Measurements from ENCODE around the gene PLPPR4.
"Not testable (repeated sequence)": the region's sequence is repeated elsewhere in the genome, so short reads cannot be mapped to it uniquely, and the experiment has no call there.

PLPPR4 gene

DNA sequence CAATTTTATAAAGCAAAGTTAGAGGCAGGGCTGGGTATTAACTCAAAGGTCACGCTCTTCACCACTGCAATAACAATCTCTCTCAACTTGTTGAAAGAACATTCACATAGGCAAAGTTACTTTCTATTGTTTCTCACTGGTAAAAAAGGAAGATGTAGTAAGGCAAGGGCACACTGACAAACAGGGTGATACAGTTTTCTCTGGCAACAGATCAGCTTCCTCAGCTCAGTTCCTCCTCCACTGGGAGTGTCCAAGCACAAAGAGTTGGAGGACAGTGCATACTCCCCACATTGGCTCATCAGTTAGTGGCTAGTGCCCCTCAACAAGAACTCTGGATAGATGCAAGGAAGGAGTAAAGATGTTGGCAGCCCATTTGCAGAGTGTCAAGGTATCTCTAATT is 3.7 kb downstream of the PLPPR4 start:
- DNase-seq (ENCODE audit: low read depth) = no peak

DNA sequence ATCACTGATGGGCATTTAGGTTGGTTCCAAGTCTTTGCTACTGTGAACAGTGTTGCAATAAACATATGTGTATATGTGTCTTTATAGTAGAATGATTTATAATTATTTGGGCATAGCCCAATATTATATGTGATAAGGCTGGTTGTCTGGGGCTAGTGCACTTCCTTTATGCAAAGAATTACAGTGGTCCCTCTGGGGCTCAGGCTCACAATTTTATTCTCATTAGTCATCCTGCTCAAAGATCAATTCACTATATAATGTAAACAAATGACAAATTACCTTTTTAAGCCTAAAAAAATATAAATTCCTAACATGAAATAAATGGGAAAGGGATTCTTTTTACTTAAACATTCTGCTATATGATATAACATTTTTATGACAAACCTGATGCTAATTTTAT is 5.0 kb downstream of the PLPPR4 start:
- DNase-seq (ENCODE audit: low read depth) = no peak

DNA sequence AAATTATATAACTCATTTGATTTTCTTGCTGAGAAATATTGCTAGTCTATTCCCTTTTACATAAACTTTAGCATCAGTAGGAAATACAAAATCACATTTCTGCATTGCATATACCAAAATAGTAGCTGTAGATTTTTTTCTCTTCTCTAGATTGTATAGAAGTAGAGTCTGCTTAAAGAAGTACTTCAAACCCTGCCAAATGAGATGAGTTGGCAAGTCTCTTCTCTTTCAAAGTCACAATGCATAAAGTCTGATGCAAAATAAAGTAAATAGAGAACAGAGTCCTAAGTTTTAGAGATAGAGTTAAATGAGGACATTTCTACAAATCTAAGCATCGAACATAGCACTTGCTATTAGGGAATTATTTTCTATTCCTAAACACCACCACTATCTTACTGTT is 6.4 kb downstream of the PLPPR4 start:
- DNase-seq (ENCODE audit: low read depth) = no peak

DNA sequence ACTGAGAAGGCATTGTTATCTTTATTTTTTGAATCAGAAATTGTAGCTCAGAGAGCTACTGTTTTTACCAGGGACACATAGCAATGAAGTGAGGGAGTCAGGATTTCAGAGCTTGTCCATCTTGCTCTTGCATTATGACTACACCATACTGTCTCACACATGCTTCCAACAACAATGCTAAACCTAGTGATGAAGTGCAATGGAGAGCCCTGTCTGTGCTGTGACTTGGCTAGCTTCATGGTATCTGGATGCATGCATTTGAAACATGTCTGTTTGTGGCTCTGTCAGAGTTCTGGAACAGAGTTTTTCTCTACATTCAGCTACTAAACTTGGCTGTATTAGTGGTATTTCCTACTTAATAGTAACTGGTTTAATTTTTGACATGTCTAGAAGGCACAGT is 7.0 kb downstream of the PLPPR4 start:
- no peak for DNase-seq (ENCODE audit: low read depth)

DNA sequence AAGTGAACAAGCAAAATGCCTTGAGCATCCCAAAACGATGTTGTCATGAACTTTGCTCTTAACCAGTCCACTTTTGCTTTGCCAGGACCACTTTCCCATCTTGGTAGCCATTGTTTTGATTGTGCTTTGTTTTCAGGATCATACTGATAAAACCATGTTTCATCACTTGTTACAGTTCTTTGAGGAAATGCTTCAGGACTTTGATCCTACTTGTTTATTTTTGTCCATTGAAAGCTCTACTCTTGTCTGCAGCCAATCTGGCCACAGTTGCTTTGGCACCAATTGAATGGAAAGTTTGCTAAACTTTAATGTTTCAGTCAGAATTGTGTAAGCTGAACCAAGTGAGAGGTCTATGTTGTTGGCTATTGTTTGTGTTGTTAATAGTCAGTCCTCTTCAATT is 12.8 kb downstream of the PLPPR4 start:
- DNase-seq (ENCODE audit: low read depth) = no peak

DNA sequence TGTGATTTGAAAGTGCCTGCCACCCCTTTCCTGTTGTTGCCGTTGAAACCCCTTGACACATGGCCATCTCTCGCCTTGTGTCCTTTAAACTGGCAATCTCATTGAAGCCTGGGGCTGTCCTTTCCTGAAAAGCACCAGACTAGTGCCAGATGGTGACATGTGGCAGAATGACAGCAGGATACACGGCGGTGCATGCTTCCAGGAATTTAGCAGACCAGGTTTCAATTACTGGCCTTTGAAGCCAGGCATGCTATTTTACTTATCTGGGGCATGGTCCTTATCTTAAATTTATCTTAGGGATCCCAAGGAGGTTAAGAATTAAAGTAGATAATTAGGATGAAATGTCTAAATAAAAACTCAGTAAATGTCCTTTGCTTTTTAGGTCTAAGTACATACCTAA is 15.2 kb downstream of the PLPPR4 start:
- no peak for DNase-seq (ENCODE audit: low read depth)

DNA sequence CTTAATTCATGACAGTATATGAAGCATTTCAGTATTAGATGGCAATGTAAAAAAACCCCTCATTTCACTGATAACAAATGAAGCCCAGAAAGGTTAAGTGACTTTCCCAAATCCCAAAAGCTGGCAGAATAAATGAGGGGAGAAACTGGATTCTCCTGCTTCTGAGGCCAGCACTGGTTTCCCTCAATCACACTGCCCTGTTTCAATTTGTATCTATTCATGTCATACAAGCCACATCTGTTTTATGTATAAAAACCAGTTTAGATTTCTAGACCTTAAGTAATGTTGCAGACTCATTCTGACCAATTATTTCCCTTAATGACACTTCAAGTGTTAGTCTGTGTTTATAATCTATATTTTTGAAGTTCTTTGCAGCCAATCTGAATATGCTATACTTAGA is 16.8 kb downstream of the PLPPR4 start:
- DNase-seq (ENCODE audit: low read depth) = no peak

DNA sequence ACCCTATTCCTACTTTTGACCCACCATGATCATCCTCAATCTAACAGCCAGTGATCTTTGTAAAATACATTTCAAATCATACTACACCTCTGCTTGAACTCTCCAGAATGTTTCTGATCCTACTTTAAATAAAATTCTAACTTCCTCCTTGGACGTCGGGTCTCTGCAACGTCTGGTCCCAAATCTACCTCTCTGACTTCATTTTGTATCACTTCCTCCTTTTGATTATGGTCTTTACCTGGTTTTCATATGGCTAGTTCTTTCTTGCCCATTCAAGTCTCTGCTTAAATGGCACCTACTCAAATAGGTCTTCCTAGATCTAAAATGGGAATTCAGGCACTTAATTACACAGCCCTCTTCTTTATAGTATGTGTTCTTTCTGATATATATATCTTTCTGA is 18.2 kb downstream of the PLPPR4 start:
- DNase-seq (ENCODE audit: low read depth) = no peak

DNA sequence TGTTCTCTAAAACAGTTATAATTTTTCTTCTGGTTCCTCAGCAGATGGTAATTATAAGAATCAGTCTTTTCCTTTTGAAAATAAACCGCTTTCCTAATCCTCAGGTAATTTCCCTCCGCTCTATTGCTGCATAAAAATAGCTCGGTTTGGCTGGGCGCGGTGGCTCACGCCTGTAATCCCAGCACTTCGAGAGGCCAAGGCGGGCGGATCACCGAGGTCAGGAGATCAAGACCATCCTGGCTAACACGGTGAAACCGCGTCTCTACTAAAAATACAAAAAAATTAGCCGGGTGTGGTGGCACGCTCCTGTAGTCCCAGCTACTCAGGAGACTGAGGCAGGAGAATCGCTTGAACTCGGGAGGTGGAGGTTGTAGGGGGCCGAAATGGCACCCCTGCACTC is 19.2 kb downstream of the PLPPR4 start:
- not testable (repeated sequence) for DNase-seq (ENCODE audit: low read depth)

DNA sequence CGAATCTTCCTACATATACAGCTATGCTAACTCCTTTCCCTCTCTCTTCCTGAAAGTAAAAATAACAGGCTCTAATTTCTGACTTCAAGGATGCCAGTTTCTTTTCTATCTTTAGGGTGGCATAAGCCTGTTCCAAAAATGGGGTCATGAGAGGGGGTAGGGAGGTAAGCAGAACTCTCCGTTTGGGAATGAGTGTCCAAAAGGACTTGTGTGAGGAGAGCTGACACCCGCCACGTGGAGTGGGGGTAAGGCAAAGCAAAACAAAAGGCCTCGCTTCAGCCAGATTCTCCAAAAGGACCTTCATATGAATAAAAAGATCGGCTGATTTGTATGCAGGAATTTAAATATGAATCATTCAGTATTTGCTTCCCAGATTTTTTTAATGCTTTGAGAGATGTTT is 28.6 kb downstream of the PLPPR4 start:
- no peak for DNase-seq (ENCODE audit: low read depth)

DNA sequence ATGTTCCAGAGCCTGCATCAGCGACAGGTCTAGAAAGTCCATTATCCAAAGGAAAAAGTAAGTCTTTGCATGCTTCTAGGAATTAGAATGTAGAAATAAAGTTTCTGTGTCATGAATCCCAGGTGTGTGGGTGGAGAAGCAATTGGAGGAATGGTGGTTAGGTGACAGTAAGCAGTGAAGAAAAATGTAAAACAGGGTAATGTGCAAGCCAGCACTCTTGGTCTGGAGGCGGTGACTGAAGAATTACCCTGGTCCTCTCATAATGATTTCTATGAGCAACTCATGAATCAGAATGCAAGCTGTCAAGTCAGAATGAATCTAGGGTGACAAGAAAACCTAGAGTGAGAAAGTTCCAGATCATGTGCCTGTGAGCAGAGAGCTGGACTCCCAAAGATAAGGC is 33.6 kb downstream of the PLPPR4 start:
- no peak for DNase-seq (ENCODE audit: low read depth)

DNA sequence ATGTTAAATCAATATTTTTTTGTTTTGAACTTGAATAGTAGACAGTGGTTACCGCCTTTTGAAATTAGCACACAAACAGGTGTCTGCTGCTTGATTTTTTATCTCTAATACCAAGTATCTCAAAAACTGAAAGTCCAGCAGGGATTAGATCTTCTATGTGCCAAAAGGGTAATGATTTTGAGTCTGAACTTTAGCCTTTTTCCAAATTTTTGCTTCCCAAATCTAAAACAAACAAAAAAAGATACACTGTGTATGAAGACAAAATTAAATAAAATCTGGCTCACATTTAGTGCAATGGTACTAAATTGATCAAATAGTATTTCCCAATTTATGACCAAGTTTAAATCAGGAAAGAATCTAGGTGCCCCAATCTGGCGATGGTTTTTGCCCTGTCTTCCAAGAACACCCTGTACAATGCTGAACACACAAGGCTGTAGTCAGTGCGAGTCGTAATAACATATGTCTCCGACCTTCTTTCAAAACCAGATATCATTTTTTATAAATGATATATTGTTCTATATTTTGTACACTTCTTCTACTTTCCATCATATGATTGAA is 40.5 kb downstream of the PLPPR4 start:
- DNase-seq (ENCODE audit: low read depth) = no peak

DNA sequence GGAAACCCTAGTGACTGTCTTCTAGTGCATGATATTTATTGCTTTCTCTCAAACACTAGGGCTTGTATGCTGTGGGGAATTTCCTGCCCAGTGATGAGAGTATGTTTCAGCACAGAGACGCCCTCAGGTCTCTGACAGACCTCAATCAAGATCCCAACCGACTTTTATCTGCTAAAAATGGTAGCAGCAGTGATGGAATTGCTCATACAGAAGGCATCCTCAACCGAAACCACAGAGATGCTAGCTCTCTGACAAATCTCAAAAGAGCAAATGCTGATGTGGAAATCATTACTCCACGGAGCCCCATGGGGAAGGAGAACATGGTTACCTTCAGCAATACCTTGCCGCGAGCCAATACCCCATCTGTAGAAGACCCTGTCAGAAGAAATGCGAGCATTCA is 41.3 kb downstream of the PLPPR4 start:
- peak; percentile 39 for DNase-seq (ENCODE audit: low read depth)

DNA sequence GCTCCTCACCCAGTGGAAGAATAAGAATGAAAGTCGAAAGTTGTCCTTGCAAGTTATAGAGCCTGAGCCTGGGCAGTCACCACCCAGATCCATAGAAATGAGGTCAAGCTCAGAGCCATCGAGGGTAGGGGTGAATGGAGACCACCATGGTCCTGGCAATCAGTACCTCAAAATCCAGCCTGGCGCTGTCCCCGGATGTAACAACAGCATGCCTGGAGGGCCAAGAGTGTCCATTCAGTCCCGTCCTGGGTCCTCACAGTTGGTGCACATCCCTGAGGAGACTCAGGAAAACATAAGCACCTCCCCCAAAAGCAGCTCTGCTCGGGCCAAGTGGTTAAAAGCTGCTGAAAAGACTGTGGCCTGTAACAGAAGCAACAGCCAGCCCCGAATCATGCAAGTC is 41.8 kb downstream of the PLPPR4 start:
- DNase-seq (ENCODE audit: low read depth) = no peak

DNA sequence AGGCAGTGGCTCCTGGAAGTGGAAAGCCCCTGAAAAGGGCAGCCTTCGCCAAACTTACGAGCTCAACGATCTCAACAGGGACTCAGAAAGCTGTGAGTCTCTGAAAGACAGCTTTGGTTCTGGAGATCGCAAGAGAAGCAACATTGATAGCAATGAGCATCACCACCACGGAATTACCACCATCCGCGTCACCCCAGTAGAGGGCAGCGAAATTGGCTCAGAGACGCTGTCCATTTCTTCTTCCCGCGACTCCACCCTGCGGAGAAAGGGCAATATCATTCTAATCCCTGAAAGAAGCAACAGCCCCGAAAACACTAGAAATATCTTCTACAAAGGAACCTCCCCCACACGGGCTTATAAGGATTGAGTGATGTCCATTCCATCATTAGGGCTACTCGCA is 42.4 kb downstream of the PLPPR4 start:
- DNase-seq (ENCODE audit: low read depth) = no peak

DNA sequence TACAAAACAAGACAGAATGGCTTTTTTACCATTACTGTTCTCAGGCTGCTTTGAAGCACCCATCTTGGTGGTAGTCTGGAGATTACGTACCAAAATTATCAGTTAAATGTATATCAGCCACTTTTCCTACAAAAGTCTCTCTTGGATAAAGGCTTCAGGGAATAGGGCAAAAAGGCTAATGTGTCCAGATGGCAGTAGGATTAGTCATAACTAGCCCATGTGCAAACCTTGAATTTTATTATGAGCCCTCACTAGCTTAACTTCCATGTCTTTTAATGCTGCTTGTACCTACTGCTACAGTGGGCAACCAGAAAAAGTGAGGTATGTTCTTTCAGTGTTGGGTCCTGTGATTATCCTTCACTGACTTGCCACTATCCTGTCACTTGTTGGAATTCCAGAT is 51.0 kb downstream of the PLPPR4 start:
- no peak for DNase-seq (ENCODE audit: low read depth)

DNA sequence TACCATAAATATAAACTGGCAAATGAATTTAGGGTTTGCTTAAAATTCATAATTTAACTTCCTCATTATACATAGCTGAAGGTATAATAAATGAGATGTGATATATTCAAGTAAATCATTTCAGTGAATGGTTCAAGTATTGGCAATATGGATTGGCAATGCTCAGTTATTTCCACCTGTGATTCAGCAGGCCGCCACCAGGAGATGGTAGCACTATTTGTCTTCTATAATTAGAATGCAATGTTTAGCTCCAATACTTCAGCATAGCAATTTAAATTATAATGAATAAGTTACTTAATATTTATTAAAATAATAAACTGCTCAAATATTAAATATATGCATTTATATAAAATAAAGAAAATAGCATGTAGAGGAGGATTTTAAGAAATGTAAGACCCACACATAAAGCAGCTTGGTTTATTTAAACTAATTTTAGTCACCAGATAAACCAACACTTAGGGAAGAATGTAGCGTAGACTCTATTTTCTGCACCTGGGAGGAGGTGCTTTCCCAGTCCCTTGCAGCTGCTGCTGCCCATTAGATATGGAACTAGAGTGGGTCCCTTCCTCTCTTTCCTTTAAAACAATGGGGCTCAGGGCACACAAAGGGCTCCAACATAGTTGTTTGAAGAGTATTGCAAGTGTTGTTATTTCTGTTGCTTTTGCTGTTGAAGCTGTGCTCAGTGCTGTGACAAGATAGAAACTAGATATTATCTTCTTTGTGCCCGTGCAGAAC is 62.1 kb downstream of the PLPPR4 start:
- DNase-seq (ENCODE audit: low read depth) = no peak

DNA sequence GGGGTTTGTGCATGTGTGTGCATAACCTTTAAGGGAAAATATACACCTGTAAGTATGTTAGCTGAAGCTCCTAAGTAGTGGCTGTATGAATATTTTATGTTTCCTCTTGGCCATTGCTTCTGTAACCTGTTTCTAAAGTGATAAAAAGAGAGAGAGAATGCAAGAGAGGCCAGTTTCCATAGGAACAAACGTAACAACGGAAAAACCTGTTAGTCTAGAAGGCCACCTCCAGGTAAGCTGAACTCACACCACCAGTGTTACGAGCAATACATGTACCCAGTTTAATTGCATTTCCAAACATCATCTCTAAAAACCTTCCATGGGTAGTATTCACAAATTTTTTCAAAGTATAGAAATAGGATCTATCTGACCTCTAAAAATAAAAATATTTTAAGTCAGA is 63.1 kb downstream of the PLPPR4 start:
- DNase-seq (ENCODE audit: low read depth) = no peak

DNA sequence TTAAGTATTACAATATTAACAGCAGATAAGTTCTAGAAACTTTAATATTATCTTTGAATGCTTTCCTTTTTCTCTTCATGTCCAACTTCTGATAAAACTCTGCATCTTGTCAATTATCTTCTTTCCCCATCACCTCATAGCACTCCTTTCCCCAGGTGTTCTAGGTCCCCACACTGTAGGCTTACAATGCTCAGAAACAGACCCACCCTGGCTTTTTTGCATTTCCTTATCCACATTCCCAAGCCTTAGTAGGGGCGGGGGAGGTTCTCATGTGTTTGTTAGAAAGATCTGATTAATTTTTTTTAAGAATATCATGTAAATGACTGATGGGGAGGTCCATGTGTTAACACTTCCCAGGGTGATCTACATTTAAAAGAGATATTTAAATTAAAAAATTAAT is 63.9 kb downstream of the PLPPR4 start:
- DNase-seq (ENCODE audit: low read depth) = no peak

DNA sequence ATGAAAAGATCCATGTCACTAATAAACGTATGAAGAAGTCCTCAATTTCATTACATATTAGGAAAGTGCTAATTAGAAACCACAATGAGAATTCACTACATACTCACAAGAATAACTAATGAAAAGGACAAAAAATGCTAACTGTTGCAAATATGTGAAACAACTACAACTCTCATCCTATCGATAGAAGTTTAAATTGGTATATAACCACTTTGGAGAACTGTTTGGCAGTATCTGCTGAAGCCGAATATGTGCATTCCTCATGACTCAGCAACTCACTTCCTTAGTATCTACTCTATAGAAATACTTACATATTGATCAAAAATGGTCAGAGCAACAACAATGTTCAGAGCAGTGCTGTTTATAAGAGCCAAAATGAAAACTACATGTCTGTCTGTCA is 66.8 kb downstream of the PLPPR4 start:
- DNase-seq (ENCODE audit: low read depth) = no peak

DNA sequence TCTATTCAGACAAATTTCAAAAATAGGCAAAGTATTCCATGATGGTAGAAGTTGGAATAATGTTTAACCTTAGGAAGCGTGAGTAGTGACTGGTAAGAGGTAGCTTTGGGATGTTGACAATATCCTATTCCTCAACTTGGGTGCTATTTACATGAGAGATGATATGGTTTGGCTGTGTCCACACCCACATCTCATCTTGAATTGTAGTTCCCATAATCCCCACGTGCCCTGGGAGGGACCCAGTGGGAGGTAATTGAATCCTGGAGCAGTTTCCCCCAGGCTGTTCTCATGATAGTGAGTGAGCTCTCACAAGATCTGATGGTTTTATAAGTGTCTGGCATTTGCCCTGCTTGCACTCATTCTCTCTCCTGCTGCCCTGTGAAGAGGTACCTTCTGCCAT is 67.3 kb downstream of the PLPPR4 start:
- DNase-seq (ENCODE audit: low read depth) = no peak

DNA sequence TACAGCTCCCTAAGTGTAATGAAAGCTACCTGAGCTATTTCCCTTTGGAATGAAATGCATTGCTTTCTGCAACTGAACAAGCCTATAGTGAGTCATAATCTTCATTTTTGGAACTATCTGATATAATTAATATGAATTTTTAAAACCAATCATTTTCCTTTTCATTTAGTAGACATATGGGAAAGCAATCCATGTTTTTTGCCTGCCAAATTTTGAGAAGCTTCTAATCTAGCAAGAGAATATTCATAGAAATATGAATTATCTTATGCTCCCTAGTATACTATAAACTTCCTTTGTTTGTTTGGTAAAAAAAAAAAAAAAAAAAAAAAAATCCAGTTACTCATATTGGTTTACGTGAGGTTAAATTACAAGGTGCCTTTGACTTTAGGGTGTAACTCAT is 68.3 kb downstream of the PLPPR4 start:
- DNase-seq (ENCODE audit: low read depth) = no peak

DNA sequence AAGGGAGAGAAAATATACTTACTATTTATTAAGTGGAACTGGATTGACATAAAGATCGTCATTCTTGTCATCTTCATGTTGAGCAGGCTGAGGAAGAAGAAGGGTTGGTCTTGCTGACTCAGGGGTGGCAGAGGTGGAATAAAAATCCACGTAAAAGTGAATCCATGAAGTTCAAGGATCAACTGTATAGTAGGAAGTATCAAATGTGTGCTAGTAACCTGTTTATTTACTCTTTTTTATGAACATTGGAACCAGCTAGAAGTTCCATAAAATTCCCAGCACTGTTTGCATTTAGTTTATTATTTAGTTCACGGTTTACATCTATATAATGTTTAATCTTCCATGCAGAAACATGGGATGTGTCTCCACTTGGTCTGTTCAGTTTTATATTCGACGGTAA is 70.7 kb downstream of the PLPPR4 start:
- no peak for DNase-seq (ENCODE audit: low read depth)

DNA sequence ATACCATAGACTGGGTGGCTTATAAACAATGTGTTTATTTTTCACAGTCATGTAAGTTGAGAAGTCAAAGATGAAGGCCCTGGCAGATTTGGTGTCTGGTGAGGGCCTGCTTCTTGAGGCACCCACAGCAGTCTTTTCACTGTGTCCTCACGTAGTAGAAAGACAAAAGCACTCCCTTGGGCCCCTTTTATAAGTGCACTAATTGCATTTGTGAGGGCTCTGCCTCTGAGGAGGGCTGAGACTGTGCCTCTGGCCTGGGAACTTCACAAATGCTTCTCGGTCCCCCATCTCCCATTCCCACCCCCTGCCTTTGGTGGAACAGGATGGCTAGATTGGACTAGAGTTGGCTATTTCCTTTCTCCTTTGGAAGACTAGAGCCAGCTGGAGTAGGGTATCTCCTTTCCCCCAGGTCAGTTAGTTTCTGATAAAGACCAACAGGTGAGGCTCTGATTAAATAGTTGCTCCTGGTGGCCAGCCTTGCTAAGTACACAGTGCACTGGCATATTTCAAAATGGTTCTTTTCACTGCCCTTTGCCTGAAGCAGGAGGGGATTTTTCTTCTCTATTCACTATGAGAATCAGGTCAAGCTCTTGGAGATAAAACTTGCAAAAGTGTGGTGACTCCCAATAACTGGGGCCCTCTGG is 82.9 kb downstream of the PLPPR4 start:
- DNase-seq (ENCODE audit: low read depth) = no peak
